GM12878 (cell line): ENCODE data around the gene FKTN. TPM values are rescaled to one million over a fixed set of nuclear protein-coding genes. Genes with fewer than 3 reads are reported as not detected.
A peak's percentile ranks its signal among the peaks of the same experiment; 100 is the strongest.

Source experiments
- CBFB ChIP-seq: IDR thresholded peaks from 2 replicates; pipeline ENCODE4 v1.6.1; 2016; ENCODE audit warnings: antibody characterized with exemption, low read depth
- CUX1 ChIP-seq: IDR thresholded peaks from 2 replicates; pipeline ENCODE4 v1.6.1; 2012; ENCODE audit warnings: improper control_type of control experiment, low read depth, low read length; ENCODE audit not compliant: insufficient replicate concordance
- DPF2 ChIP-seq: fragments of 450-650 bp; IDR thresholded peaks from 2 replicates; pipeline ENCODE4 v1.6.1; 2017; ENCODE audit warnings: mild to moderate bottlenecking
- EP300 ChIP-seq, 2 experiments: fragments of 150-350 bp in 1 of 2; IDR thresholded peaks; 2 replicates each; pipeline ENCODE4 v1.6.1; 2011 to 2012; ENCODE audit warnings: low read depth in 2 of 2, low read length in 2 of 2, borderline replicate concordance in 1 of 2, improper control_type of control experiment in 1 of 2, inconsistent platforms in 1 of 2; ENCODE audit not compliant: control insufficient read depth in 1 of 2
- FOXK2 ChIP-seq: fragments of 450-650 bp; IDR thresholded peaks from 2 replicates; pipeline ENCODE4 v1.6.1; 2017; ENCODE audit warnings: mild to moderate bottlenecking, moderate library complexity
- FOXM1 ChIP-seq: IDR thresholded peaks from 2 replicates; pipeline ENCODE4 v1.6.1; 2012; ENCODE audit warnings: low read depth, mild to moderate bottlenecking, inconsistent platforms, low read length, moderate library complexity
- JUNB ChIP-seq: IDR thresholded peaks from 2 replicates; pipeline ENCODE4 v1.6.1; 2016; ENCODE audit warnings: antibody characterized with exemption, mild to moderate bottlenecking
- LARP7 ChIP-seq: fragments of 450-650 bp; IDR thresholded peaks from 2 replicates; pipeline ENCODE4 v1.6.1; 2017; ENCODE audit warnings: mild to moderate bottlenecking
- MYC ChIP-seq: IDR thresholded peaks from 2 replicates; pipeline ENCODE4 v1.6.1; 2011; ENCODE audit warnings: mild to moderate bottlenecking, low read length, moderate library complexity, inconsistent platforms; ENCODE audit not compliant: insufficient read depth, insufficient replicate concordance, insufficient read length, severe bottlenecking
- POLR2AphosphoS2 ChIP-seq: IDR thresholded peaks from 2 replicates; pipeline ENCODE4 v1.6.1; 2011; ENCODE audit warnings: low read depth, mild to moderate bottlenecking, low read length, improper control_type of control experiment, moderate library complexity
- PRDM15 ChIP-seq: fragments of 450-650 bp; formaldehyde crosslinking; IDR thresholded peaks from 2 replicates; pipeline ENCODE4 v1.4.0; 2020; ENCODE audit warnings: mild to moderate bottlenecking, moderate library complexity
- RB1 ChIP-seq: fragments of 450-650 bp; formaldehyde crosslinking; IDR thresholded peaks from 2 replicates; pipeline ENCODE4 v1.6.1; 2017; ENCODE audit warnings: mild to moderate bottlenecking, borderline replicate concordance
- RUNX3 ChIP-seq: IDR thresholded peaks from 2 replicates; pipeline ENCODE4 v1.6.1; 2012; ENCODE audit warnings: low read length, inconsistent platforms
- STAT3 ChIP-seq: IDR thresholded peaks from 2 replicates; pipeline ENCODE4 v1.6.1; 2011; ENCODE audit warnings: low read depth, low read length, improper control_type of control experiment
- TCF7 ChIP-seq: IDR thresholded peaks from 2 replicates; pipeline ENCODE4 v1.6.1; 2014; ENCODE audit warnings: antibody characterized with exemption, borderline replicate concordance
- ZBED1 ChIP-seq: IDR thresholded peaks from 2 replicates; pipeline ENCODE4 v1.6.1; 2016; ENCODE audit warnings: borderline replicate concordance
- polyA plus RNA-seq, 11 experiments: library from polyadenylated mRNA; depleted of rRNA in 4 of 11; unstranded in 6 of 11; stranded (reverse) in 5 of 11; fragments of >200 nt; fragmentation: Nextera tagmentation in 4 of 11; fragmentation: Illumina TruSeq in 1 of 11; extraction: Ambion mirVana in 4 of 11; extraction: Trizol in 1 of 11; gene quantifications; 1 replicate in 1 of 11; 2 replicates in 10 of 11; pipeline versions ENCODE4 v1.2.1 to v1.2.3, GENCODE V29; 2011 to 2016; ENCODE audit warnings: inconsistent platforms in 2 of 11, missing spikeins in 2 of 11, low read depth in 1 of 11
- total RNA-seq, 4 experiments: library from RNA; depleted of rRNA in 3 of 4; stranded (reverse); fragments of >200 nt in 3 of 4; fragmentation: Illumina TruSeq in 1 of 4; extraction: Trizol in 1 of 4; gene quantifications; 2 replicates each; pipeline versions ENCODE4 v1.2.1 to v1.2.3, GENCODE V29; 2013 to 2021
- TF ChIP-seq, protein P1 (sequence below): fragments of 450-650 bp; IDR thresholded peaks from 2 replicates; pipeline ENCODE4 v1.6.1; 2016; ENCODE audit warnings: mild to moderate bottlenecking
- TF ChIP-seq, protein P2 (sequence below): fragments of 450-650 bp; IDR thresholded peaks from 2 replicates; pipeline ENCODE4 v1.6.1; 2017; ENCODE audit warnings: mild to moderate bottlenecking

FKTN gene
- total and polyA plus RNA-seq, 10 of the 15 experiments (the other 5 are each of a cell fraction or from before 2014, with no cell fraction given): 3.6 to 15.9 (median 10.6) TPM

DNA sequence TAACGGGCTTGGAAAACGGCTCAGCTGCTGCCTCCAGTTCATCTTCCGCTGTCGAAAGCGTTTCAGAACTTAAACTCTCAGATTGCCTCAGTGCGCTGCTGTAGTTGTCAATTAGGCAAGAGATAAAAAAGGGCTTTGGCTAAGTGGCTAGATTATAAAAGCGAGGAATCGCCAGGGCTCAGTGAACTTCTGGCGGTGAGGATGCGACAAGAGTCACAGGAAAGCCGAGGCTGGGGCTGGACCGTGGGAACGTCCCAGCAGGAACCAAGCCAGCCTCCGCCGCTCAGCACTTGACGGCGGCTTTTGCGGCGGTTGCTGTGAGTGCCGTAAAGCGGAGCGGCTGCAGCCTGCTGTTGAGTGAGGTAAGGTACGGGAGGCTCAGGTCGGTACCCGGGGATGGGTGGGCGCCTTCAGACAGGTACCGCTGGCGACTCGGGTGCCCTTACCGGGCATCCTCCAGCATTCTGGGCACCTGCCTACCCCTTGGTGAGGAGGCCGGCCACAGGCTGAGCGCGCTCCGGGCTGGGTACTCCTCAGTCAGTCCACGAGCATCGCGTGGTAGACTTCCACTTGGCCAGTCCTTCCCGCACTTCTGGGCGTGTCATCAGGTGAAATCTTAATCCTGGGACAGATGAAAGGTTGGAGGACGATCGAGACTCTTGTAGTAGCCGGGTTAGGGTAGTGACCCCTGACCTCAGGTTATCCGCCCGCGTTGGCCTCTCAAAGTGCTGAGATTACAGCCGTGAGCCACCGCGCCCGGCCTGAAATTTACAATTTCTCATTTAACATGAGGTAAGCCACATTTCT lies at the start of gene FKTN (continued):
- TF ChIP-seq EP300 (IDR thresholded peaks at IDR 0.05; ENCODE audit: borderline replicate concordance in 1 of 2, control insufficient read depth in 1 of 2, low read depth in 2 of 2, low read length in 2 of 2) (no peak), CBFB (peak; percentile 64; the same call in 1 of the 2 replicates), CUX1 (no peak), MYC (no peak), ZBED1 (no peak), PRDM15 (CRISPR knock-in tag) (no peak), JUNB (no peak), LARP7 (no peak; the same call in 1 of the 2 replicates), FOXK2 (no peak), TCF7 (no peak), POLR2AphosphoS2 (peak; percentile 82), FOXM1 (no peak), STAT3 (no peak), RUNX3 (peak; percentile 56), RB1 (no peak), DPF2 (no peak; the same call in 1 of the 2 replicates)
- TF ChIP-seq, protein P1, sequence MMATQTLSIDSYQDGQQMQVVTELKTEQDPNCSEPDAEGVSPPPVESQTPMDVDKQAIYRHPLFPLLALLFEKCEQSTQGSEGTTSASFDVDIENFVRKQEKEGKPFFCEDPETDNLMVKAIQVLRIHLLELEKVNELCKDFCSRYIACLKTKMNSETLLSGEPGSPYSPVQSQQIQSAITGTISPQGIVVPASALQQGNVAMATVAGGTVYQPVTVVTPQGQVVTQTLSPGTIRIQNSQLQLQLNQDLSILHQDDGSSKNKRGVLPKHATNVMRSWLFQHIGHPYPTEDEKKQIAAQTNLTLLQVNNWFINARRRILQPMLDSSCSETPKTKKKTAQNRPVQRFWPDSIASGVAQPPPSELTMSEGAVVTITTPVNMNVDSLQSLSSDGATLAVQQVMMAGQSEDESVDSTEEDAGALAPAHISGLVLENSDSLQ: no peak; the same call in 1 of the 2 replicates
- TF ChIP-seq, protein P2, sequence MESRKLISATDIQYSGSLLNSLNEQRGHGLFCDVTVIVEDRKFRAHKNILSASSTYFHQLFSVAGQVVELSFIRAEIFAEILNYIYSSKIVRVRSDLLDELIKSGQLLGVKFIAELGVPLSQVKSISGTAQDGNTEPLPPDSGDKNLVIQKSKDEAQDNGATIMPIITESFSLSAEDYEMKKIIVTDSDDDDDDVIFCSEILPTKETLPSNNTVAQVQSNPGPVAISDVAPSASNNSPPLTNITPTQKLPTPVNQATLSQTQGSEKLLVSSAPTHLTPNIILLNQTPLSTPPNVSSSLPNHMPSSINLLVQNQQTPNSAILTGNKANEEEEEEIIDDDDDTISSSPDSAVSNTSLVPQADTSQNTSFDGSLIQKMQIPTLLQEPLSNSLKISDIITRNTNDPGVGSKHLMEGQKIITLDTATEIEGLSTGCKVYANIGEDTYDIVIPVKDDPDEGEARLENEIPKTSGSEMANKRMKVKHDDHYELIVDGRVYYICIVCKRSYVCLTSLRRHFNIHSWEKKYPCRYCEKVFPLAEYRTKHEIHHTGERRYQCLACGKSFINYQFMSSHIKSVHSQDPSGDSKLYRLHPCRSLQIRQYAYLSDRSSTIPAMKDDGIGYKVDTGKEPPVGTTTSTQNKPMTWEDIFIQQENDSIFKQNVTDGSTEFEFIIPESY: no peak
